HG03159 (cell line): ENCODE results near the gene CYP4F2.
"Not testable (repeated sequence)": the region's sequence is repeated elsewhere in the genome, so short reads cannot be mapped to it uniquely, and the experiment has no call there.

Experiments
- ATAC-seq: cut with Tn5 transposase; IDR thresholded peaks from one replicate; pipeline ENCODE4 v1.9.1; 2021; ENCODE audit warnings: mild to moderate bottlenecking, moderate library complexity; ENCODE audit not compliant: unreplicated experiment

The CYP4F2 gene

GRCh38 chr19:15900504-15900903 is 2.6 kb upstream of the CYP4F2 start:
- ATAC-seq = no peak

DNA sequence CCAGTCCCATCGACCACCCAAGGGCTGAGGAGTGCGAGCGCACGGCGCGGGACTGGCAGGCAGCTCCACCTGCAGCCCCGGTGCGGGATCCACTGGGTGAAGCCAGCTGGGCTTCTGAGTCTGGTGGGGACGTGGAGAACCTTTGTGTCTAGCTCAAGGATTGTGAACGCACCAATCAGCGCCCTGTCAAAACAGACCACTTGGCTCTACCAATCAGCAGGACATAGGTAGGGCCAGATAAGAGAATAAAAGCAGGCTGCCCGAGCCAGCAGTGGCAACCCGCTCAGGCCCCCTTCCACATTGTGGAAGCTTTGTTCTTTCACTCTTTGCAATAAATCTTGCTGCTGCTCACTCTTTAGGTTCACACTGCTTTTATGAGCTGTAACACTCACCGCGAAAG is 2.2 kb upstream of the CYP4F2 start:
- not testable (repeated sequence) for ATAC-seq

- ATAC-seq = not testable (repeated sequence)
Observed at GRCh38 chr19:15899561-15899960, 1.7 kb upstream of the CYP4F2 start.

GRCh38 chr19:15897026-15897737 is 692 bp downstream of the CYP4F2 start:
- no peak for ATAC-seq

GRCh38 chr19:15895876-15896430 is 1.9 kb downstream of the CYP4F2 start:
- ATAC-seq = no peak

GRCh38 chr19:15894359-15894758 is 3.5 kb downstream of the CYP4F2 start:
- ATAC-seq = no peak

- ATAC-seq = no peak
Observed at GRCh38 chr19:15893477-15893876, 4.4 kb downstream of the CYP4F2 start.

GRCh38 chr19:15892012-15892411 is 5.9 kb downstream of the CYP4F2 start:
- no peak for ATAC-seq

DNA sequence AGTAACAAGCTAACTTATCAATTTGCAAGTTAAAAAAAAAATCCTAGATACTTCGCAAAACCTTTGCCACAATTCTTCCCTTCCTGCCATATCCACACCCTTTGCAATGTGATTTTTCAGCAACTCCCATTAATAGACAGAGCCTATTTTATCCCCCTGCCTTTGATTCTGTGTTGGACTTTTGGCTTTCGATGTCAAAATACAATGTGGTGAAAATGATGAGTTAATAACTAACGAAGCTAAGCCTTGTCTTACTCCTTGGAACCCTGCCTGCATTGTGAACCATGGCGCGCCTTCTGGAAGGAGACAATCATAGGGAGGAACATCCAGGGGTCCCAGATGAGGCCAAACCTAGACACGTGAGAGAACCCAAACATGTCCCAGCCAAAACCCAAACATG is 6.4 kb downstream of the CYP4F2 start:
- no peak for ATAC-seq

- not testable (repeated sequence) for ATAC-seq
Observed at GRCh38 chr19:15889339-15889738, 8.5 kb downstream of the CYP4F2 start.

GRCh38 chr19:15885919-15886318 is 12.0 kb downstream of the CYP4F2 start:
- no peak for ATAC-seq

DNA sequence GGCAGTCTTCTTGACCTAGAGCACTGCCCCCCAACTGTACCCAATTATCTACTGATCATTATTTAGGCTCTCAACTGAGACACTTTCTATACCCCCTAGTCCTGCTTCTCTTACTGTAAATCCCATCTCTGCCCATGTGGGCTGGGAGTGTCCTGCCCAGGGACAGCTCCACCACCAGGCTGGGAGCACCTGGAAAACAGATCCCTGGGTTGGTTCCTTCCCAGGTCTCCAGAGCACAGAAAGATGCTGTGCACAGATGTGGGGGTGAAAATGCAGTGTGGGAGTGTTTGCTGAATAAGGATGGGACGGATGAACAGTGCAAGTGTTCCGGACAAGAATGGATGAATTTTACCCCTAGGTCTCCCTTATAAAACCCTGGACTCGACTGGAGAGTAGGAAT is 12.7 kb downstream of the CYP4F2 start:
- no peak for ATAC-seq

- not testable (repeated sequence) for ATAC-seq
Observed at GRCh38 chr19:15883329-15883728, 14.5 kb downstream of the CYP4F2 start.

DNA sequence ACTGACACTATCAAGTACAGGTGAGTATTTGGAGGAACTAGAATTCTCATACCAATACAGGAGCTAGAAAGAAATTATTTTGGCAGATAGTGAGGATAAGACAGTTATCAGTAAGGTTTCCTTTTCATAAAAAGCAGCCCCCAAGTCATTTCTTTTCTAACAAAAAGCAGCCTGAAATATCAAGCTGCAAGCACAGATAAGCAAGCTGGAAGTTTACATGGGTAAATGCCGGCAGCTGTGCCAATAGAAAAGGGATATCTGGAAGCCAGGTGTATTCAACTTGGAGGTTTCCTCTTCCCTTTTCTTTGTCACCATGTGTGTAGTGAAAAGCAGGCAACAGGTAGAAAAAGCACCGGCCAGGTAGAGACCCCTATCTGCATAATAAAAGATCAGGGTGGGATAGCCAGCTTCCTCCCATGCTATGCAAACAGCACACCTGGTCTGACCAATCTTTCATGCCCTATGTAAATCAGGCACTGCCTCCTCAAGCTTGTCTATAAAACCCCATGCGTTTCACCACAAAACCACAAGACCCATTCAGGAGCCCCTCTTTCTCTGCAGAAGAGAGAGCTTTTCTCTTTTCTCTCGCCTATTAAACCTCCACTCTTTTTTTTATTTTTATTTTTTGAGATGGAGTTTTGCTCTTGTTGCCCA is 22.9 kb downstream of the CYP4F2 start:
- ATAC-seq = no peak

DNA sequence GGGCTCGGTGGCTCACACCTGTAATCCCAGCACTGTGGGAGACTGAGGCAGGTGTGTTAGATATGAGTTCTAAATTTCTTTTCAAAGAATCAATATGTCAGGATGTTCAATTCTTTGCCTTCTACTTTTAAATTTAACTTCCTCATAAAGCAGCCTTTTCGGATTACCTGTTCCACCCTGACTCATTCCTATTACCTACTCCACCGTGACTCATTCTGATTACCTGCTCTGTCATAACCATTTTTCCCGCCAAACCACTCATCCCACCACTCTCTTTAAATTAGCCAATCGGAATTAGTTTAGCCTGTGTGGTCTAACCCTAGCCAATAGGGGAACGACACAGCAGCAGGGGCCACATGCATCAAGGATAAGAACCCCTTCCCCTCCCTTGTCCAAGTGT is 24.1 kb downstream of the CYP4F2 start:
- ATAC-seq = not testable (repeated sequence)

- no peak for ATAC-seq
Observed at GRCh38 chr19:15871570-15871969, 26.3 kb downstream of the CYP4F2 start.

DNA sequence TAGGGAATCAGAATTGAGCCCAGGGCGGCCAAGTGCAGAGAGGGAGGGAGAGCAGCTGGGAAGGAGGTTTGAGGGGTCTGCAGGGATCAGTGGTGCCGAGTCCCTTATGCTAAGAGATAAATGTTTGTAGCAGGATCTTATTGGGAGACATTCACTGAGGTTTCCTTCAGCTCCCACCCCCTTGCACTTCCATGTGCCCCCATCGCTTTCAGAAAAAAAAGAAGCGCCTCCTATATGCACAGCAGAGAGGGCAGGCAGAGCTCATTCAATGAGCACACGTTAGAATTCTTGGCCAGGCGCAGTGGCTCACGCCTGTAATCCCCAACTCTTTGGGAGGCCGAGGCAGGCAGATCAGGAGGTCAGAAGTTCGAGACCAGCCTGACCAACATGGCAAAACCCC is 28.0 kb downstream of the CYP4F2 start:
- no peak for ATAC-seq

GRCh38 chr19:15869109-15869555 is 28.7 kb downstream of the CYP4F2 start:
- no peak for ATAC-seq

DNA sequence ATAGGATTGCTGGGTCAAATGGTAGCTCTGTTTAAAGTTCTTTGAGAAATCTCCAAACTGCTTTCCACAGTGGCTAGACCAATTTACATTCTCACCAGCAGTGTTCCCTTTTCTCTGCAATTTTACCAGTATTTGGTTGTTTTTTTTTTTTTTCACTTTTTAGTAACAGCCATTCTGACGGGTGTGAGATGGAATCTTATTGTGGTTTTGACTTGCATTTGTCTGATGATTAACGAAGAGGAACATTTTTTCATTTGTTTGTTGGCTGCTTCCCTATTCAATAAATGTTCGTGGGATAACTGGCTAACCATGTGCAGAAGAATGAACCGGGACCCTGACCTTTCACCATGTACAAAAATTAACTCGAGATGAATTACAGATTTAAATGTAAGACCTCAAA is 31.2 kb downstream of the CYP4F2 start:
- ATAC-seq = no peak

DNA sequence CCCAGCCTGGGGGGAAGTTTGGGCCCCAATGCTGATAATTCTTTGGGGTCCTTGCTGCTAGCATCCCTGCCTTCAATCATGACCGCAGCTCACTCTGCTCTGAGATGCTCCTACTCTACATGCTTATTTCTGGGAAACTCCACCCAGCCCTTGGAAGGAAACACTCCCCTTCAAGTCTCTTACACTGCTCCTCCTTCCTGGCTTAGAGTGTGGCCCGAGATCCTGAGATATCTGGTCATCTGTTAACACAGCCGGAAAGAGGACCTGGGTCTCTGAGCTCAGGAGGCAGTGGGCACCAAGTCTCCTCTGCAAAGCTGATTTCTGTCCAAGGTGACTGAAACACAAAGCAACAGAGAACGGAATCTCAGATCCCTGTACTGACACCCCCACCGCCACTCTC is 33.0 kb downstream of the CYP4F2 start:
- ATAC-seq = no peak

DNA sequence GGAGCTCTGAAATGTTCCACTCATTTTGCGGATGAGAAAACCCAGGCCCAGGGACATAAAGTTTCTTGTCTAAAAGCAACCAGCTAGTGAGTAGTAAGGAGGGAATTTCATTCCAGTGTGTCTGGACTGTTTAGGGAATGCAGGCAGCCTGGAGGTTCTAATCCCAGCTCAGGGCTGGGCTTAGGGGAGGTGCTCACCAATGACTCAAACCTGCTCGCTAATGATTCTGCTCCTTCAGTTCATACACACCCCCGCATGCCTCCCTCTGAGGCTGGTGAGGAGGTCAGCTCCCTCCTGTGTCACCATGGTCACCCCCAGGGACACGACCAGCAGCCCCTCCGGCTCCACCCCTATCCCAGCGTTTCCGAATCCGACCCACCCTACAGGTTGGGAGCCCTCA is 34.6 kb downstream of the CYP4F2 start:
- ATAC-seq = no peak

- no peak for ATAC-seq
Observed at GRCh38 chr19:15862444-15862843, 35.4 kb downstream of the CYP4F2 start.
